Endothelial cell of umbilical vein (primary cell): ENCODE measurements around the gene BICRA. TPM values are rescaled to one million over a fixed set of nuclear protein-coding genes. Genes with fewer than 3 reads are reported as not detected.

ENCODE experiments used
- BruUV-seq: library from RNA; stranded (reverse); fragments of 400-500 nt; replicated peaks from 2 replicates; lab custom pipeline; 2021; lab: Mats Ljungman, UMichigan
- CTCF ChIA-PET: fragments of 300-600, 350-600 bp; sonication (Branson Sonifier 250); formaldehyde crosslinking; loops from one replicate; lab custom pipeline; 2021; ENCODE audit warnings: antibody characterized with exemption, inconsistent platforms; lab: Charles Lee
- POLR2A ChIA-PET: fragments of 300-600, 350-600 bp; sonication (Branson Sonifier 250); formaldehyde crosslinking; loops from one replicate; lab custom pipeline; 2021; ENCODE audit warnings: antibody characterized with exemption, inconsistent platforms; lab: Charles Lee
- DNase-seq: peaks from one replicate; pipeline ENCODE4 v3.0.0-alpha.2; 2011; ENCODE audit warnings: low read depth, low spot score
- FAIRE-seq: peaks from 2 replicates; lab custom pipeline; 2011; peaks lifted over from hg19 to GRCh38; lab: Jason Lieb, UNC
- H2AFZ ChIP-seq: 2 replicates; pipeline ENCODE4 v1.6.0; 2012; ENCODE audit warnings: low read depth, low read length, control low read depth, inconsistent platforms
- H3K27ac ChIP-seq: 2 replicates; pipeline ENCODE4 v1.5.1; 2011; ENCODE audit warnings: low read depth, mild to moderate bottlenecking, control low read depth, low read length, moderate library complexity; ENCODE audit not compliant: insufficient read depth
- H3K27me3 ChIP-seq, 2 experiments: 2 replicates each; pipeline versions ENCODE4 v1.6.0 to v1.6.1; 2011; ENCODE audit warnings: low read length in 2 of 2, mixed read lengths in 1 of 2; ENCODE audit not compliant: control insufficient read depth in 2 of 2, insufficient read depth in 2 of 2
- H3K36me3 ChIP-seq, 2 experiments: 2 replicates in 1 of 2; 3 replicates in 1 of 2; pipeline ENCODE4 v1.5.1; 2011; ENCODE audit warnings: low read length in 2 of 2, mild to moderate bottlenecking in 1 of 2, moderate library complexity in 1 of 2; ENCODE audit not compliant: control insufficient read depth in 2 of 2, insufficient read depth in 2 of 2; ENCODE audit errors: extremely low read depth in 1 of 2
- H3K4me1 ChIP-seq: 3 replicates; pipeline ENCODE4 v1.5.1; 2011; ENCODE audit warnings: mild to moderate bottlenecking, low read length; ENCODE audit not compliant: control insufficient read depth, insufficient read depth; ENCODE audit errors: extremely low read depth
- H3K4me2 ChIP-seq: 2 replicates; pipeline ENCODE4 v1.6.1; 2011; ENCODE audit warnings: low read length, control low read depth, mixed read lengths; ENCODE audit not compliant: insufficient read depth
- H3K4me3 ChIP-seq, 3 experiments: fragments of 200-600 bp in 1 of 3; sonication (generic), shearing (Covaris generic) in 1 of 3; replicated peaks in 1 of 3; 2 replicates each; pipeline ENCODE4 v1.5.1; 2011 to 2016; ENCODE audit warnings: control low read depth in 3 of 3, low read length in 3 of 3, mild to moderate bottlenecking in 2 of 3, inconsistent platforms in 1 of 3, low read depth in 1 of 3, moderate library complexity in 1 of 3; ENCODE audit not compliant: insufficient read depth in 1 of 3
- H3K79me2 ChIP-seq: 2 replicates; pipeline ENCODE4 v1.6.0; 2012; ENCODE audit warnings: low read length, inconsistent platforms; ENCODE audit not compliant: control insufficient read depth, insufficient read depth
- H3K9ac ChIP-seq: replicated peaks from 2 replicates; pipeline ENCODE3; 2011; ENCODE audit warnings: low read length, control low read depth; ENCODE audit not compliant: insufficient read depth; ENCODE audit errors: extremely low read depth
- H3K9me1 ChIP-seq: replicated peaks from 3 replicates; pipeline ENCODE4 v1.6.0; 2011; ENCODE audit warnings: mild to moderate bottlenecking, low read length; ENCODE audit not compliant: control insufficient read depth, insufficient read depth; ENCODE audit errors: extremely low read depth
- H3K9me3 ChIP-seq: replicated peaks from 2 replicates; pipeline ENCODE4 v1.5.1; 2012; ENCODE audit warnings: low read length, inconsistent platforms; ENCODE audit not compliant: control insufficient read depth, insufficient read depth
- H4K20me1 ChIP-seq: replicated peaks from 2 replicates; pipeline ENCODE3; 2011; ENCODE audit warnings: mild to moderate bottlenecking, low read length; ENCODE audit not compliant: control insufficient read depth, insufficient read depth; ENCODE audit errors: extremely low read depth
- CTCF ChIP-seq, 2 donors: IDR thresholded peaks; 1 replicate in 1 of 2; 2 replicates in 1 of 2; pipeline ENCODE4 v1.5.1; 2011; ENCODE audit warnings: low read length in 2 of 2, mild to moderate bottlenecking in 2 of 2, moderate library complexity in 2 of 2, control low read depth in 1 of 2, inconsistent platforms in 1 of 2, low read depth in 1 of 2; ENCODE audit not compliant: insufficient read depth in 1 of 2; ENCODE audit errors: extremely low read depth in 1 of 2
- EZH2 ChIP-seq: IDR thresholded peaks from 2 replicates; pipeline ENCODE4 v1.6.1; 2012; ENCODE audit warnings: borderline replicate concordance, low read depth, mild to moderate bottlenecking, moderate library complexity, low read length, inconsistent platforms; ENCODE audit not compliant: severe bottlenecking
- FOS ChIP-seq: IDR thresholded peaks from 2 replicates; pipeline ENCODE4 v1.6.1; 2011; ENCODE audit warnings: mild to moderate bottlenecking, low read length, moderate library complexity, borderline replicate concordance; ENCODE audit not compliant: insufficient read depth
- GATA2 ChIP-seq: IDR thresholded peaks from 2 replicates; pipeline ENCODE4 v1.7.0; 2011; ENCODE audit warnings: low read depth, mild to moderate bottlenecking, moderate library complexity, mixed read lengths, low read length; ENCODE audit not compliant: insufficient read length, insufficient read depth
- JUN ChIP-seq: IDR thresholded peaks from 2 replicates; pipeline ENCODE4 v1.6.1; 2011; ENCODE audit warnings: borderline replicate concordance, low read depth; ENCODE audit not compliant: insufficient read length, insufficient read depth
- MAX ChIP-seq: IDR thresholded peaks from 2 replicates; pipeline ENCODE4 v1.6.1; 2011; ENCODE audit not compliant: insufficient read depth, insufficient read length
- MYC ChIP-seq: IDR thresholded peaks from one replicate; pipeline ENCODE4 v1.6.1; 2011; ENCODE audit warnings: mild to moderate bottlenecking, low read depth, low read length
- POLR2A ChIP-seq: IDR thresholded peaks from 2 replicates; pipeline ENCODE4 v1.6.1; 2012; ENCODE audit warnings: low read depth, mild to moderate bottlenecking, control low read depth, low read length
- POLR2AphosphoS5 ChIP-seq: IDR thresholded peaks from 2 replicates; pipeline ENCODE4 v1.6.1; 2012; ENCODE audit warnings: low read depth, mild to moderate bottlenecking, control low read depth, low read length, moderate library complexity; ENCODE audit not compliant: insufficient read depth
- dilution Hi-C: fragments of 300-500 bp; cut with MboI; formaldehyde crosslinking; loops from one replicate; pipeline ENCODE4 v1.15.0; 2019; ENCODE audit warnings: low sequenced_read_pairs; ENCODE audit not compliant: extremely low pct_ligation_motif_present
- intact Hi-C: fragments of 100-400 bp; cut with micrococcal nuclease; formaldehyde crosslinking; loops from one replicate; pipeline ENCODE4 v1.10.0; 2022
- polyA plus RNA-seq, 4 experiments: library from polyadenylated mRNA; depleted of rRNA in 3 of 4; stranded (reverse) in 3 of 4; unstranded in 1 of 4; fragments of >200 nt; gene quantifications; 2 replicates each; pipeline versions ENCODE4 v1.2.1 to v1.2.3, GENCODE V29; 2011 to 2012; ENCODE audit warnings: missing spikeins in 1 of 4
- total RNA-seq: library from RNA; stranded (reverse); gene quantifications from 2 replicates; pipeline ENCODE4 v1.2.3, GENCODE V29; 2021

The BICRA gene
- total and polyA plus RNA-seq, 2 donors (not counting 3 experiments of a cell fraction or from before 2014, with no cell fraction given) = 3.8 to 20.5 TPM

- Histone ChIP-seq H3K79me2 (no peaks in the 10 kb centered on the region), H3K27ac (no peak overlapping the region), H3K4me1 (peaks cover 3% of the 10 kb centered on the region), H3K9me1 (no peaks in the 10 kb centered on the region), H3K4me3 (no peak overlapping the region), H3K9me3 (no peaks in the 10 kb centered on the region), H2AFZ (no peak overlapping the region), H3K36me3 (peaks cover 2 to 8% of the 10 kb centered on the region in 2 experiments), H3K9ac (no peak overlapping the region), H3K27me3 (no peaks in the 10 kb centered on the region), H4K20me1 (no peaks in the 10 kb centered on the region), H3K4me2 (no peak overlapping the region)
- FAIRE-seq = no peak
- intact Hi-C loops (no loop called here), dilution Hi-C loops (no loop called here)
- no peak for TF ChIP-seq FOS
- TF ChIP-seq POLR2AphosphoS5 = no peak
- no peak for TF ChIP-seq POLR2A
- TF ChIP-seq EZH2 = no peak
- TF ChIP-seq MYC = no peak
- TF ChIP-seq GATA2 = no peak
- no peak for TF ChIP-seq JUN
- TF ChIP-seq CTCF (IDR thresholded peaks at IDR 0.05; ENCODE audit: extremely low read depth in 1 of 2, insufficient read depth in 1 of 2, low read depth in 1 of 2, low read length in 2 of 2) = no peak
- no peak for TF ChIP-seq MAX
- BruUV-seq = no TSS peak
- ChIA-PET CTCF (interaction anchor here (1.7 to 2.1 kb wide), 3 partner anchors 20 to 250 kb away, joined by 6 to 9 read pairs (median 8); no protein-coding TSS in a partner anchor), POLR2A (no interaction called here)
- DNase-seq = no peak
These were observed 77.9 kb downstream of the BICRA start for GRCh38 chr19:47686679-47687450.
